ENCODE measurements around the gene EFCAB6.

EFCAB6 gene

DNA sequence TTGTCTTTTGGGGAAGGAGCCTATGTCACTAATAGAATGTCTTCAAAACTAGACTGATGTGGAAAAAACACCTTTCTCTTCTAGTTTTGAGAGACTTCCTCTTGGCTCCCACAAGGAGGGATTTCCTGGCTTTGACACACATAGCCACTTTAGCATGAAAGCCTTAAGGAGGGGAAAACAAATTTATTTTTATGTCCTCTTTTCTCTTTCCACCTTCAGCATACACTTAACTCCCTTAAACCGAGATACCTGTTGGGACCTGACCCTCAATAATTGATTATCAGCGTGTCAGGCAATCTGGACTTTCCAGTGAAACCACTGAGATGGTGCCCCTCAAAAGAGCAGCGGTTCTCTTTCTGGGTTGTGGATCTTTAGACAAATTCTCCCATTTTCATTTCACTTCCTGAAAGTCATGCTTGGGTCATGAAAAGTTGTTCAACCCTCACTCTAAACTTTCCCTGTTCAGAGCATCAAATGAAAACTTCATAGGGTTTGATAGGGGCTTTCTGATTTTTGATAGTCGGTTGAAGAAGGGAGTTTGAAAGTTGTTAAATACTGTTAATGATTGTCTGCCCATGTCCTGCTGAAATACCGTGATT, 9.1 kb downstream of the EFCAB6 start:
- DNase-seq = no peak

DNA sequence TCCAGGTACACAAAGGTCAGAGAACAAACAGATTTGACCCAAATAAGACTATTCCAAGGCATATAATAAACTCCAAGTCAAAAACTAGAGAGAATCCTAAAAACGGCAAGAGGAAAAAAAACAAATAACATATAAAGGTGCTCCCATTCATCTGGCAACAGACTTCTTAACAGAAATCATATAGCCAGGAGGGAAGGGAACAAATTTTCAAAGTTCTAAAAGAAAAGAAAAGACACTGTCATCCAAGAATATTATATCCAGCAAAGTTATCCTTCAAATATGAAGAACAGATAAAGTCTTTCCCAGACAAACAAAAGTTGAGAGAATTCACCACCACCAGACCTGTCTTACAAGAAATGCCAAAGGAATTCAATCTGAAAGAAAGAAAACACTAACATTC, 11.1 kb downstream of the EFCAB6 start:
- no peak for DNase-seq

DNA sequence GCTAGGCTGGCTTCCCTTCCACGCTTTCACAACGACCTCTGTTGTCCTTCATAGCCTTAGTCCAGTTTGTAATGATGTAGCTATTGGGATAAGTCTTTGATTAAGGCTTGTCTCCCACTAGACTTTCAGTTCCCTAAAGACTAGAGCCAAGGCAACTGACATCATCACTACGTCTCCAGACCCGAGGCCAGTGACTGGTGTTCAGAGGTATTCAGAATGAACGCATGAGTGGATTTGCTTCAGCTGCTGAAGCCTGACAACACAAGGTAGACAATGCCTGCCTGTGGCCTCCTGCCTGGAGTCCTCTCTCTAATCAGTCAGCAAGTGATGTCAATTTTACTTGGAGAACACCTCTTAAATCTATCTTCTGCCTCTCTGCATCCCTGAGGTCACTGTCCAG, 13.6 kb downstream of the EFCAB6 start:
- peak; percentile 8 for DNase-seq

DNA sequence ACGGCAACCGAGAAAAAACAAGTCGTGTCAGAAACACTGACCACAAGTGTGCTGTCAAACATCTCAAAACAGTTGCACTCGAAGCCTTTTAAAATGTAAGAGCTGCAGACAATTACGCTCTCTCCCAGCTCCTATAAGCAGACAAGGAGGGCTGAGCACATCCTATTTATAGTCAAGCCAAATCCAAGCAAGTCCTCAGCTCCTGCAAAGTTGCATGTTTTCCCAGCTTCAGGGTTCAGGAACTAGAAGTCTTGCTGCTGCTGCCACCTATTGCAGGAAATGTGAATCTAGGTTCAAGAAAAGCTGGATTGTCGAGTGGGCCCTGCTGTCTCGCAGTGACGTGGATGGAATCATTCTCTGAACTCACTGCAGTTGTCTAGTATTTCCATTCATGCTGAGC, 15.5 kb downstream of the EFCAB6 start:
- DNase-seq = peak; percentile 67

DNA sequence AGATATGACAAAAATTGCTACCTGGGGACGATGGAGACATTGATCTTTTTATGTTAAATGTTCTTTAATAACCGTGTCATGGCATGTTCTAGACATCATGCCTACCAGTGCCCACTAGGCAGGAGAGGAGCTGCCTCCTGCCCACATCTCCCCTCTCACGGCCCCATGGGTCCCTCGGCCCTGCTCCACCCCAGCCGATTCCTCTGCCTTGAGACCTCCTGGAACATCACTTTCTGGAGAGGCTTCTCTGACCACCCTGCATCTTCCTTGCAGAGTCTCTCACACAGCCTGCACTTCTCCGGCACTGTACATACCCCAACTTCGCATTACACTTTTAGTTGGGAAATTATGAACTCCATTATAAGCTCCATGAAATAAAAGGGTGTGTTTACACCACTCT, 16.8 kb downstream of the EFCAB6 start:
- no peak for DNase-seq

DNA sequence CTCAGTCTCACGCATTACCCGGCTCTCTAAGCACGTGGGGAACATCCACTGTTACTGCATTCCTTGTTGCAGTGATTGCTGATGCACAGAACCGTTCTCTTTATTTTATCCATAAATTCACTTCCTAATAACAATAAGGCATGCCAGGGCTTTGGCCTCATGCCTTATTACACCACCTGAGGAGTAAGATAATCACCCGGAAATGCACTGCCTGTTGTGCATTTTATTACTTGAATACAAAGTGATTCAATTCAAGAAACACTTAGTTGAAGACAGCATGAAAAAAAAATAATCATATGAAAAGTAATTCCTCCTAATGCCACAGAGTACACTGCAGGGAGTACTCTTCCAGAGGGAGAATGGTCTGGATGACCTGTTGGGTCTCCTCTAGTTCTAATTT, 19.2 kb downstream of the EFCAB6 start:
- no peak for DNase-seq

DNA sequence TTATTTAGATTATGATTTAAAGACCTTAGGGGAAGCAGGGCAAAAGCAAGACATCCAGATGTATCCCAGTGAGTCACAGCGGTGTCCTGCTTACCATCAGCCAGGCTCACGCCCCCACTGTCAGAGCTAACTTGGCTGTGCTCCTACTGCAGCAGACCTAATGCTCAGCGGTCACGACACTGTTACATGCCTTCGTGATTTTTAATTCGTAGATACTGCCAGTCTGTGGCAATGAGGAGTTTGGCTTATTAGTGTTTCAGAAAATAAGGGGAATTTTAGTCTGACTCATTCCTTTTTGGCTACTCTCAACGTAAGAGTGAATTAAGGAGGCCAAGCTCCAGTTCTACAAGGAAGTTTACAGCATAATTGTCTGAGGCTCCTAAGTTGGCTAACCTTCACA, 22.7 kb downstream of the EFCAB6 start:
- DNase-seq = no peak

DNA sequence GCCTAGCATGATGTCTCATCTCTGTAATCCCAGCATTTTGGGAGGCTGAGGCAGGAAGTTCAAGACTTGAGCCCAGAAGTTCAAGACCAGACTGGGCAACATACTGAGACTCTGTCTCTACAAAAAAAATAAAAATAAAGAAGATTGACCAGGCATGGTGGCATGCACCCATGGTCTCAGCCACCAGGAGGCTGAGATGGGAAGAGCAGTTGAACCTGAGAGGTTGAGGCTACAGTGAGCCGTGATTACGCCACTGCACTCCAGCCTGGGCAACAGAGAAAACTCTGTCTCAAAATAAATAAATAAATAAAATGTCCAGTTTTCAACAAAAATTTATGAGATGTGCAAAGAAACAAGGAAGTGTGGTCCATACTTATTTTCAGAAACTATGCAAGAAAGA, 28.3 kb downstream of the EFCAB6 start:
- DNase-seq = peak; percentile 15

DNA sequence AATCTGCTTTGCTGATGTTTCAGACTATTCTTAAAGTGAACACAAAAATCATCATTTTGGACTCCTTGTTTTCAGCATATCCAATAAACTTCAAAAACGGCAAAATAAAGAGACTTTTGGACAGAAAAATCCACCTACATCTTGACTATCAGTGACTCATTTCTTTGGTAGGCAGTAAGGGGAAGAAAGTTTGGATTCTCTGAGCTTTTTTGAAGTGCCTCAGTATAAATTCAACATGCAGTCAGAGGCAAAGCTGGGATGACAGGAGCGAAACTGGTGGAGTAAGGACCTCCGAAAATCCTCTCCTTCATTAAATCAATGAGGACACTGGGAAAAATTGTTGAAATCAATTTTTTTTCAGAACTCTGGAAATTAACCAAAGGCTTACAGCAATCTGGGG, 29.7 kb downstream of the EFCAB6 start:
- DNase-seq = no peak

DNA sequence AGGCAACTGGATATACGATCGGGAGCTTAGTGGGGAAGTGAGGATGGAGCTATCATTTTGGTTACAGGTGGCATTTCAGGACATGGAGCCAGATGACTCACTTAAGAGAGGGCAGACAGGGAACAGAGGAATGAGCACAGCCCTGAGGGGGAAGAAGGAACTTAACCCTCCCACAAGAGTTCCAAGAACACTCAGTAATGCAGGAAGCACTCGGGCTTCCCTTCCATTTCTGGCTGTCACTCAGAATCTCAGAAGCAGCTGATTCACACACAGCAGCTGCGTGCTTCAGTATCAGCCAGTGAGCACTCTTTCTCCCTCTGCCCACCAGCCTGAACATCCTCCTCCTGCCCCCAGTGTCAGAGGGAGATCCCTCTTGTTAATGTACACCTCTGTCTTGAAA, 34.8 kb downstream of the EFCAB6 start:
- peak; percentile 41 for DNase-seq

DNA sequence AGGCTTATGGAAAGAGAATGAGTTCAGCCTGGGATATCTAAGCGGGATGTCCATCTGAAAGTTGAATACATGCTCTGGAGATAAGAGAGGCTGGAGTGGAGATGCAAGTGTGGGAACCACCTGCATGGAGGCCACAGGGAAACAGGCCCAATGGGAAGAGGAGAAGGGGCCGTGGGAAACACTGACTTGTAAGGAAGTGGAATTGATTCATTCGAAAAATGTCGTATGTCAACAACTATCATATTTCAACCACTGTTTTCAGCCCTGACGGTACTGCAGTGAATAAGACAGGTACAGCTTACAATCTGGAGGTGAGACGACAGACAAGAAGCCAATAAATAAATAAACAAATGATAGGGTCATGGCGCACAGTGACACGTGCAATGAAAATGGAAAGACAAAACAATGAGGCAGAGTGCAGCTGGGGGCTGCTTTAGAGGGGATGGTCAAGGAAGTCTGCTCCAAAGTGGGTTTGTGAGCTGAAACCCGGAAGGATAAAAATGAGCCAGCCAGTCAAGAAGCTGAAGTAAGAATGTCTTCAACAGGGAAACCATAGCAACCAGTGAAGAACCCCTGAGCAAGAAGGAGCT, 35.9 kb downstream of the EFCAB6 start:
- DNase-seq = no peak

DNA sequence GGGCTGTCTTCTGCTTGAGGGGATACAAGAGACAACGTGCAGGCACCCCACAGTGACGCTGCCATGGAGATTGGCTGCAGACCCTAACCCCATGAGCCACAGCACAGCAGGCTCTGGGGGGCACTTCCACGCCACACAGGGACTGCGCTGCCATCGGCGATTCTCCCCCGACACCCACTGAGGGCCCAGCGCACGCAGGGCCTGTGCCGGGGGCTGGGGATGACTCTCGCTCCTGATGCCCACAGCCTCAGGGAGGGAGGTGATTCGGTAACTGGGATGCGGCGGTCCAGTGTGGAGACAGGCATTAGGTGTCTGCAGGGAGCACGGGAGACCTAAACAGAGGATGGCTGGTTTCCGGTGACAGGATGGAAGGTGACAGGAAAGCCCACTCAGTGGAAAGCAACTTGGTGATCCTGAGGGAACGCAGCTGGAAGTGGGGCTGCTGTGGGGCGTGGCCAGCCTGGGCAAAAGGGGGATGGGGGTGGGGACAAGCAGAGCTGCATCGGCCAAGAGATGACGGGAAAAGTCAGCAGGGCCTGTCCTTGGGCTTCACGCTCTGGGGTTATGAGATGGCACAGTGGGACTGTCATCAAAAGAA, 37.7 kb downstream of the EFCAB6 start:
- DNase-seq = no peak

DNA sequence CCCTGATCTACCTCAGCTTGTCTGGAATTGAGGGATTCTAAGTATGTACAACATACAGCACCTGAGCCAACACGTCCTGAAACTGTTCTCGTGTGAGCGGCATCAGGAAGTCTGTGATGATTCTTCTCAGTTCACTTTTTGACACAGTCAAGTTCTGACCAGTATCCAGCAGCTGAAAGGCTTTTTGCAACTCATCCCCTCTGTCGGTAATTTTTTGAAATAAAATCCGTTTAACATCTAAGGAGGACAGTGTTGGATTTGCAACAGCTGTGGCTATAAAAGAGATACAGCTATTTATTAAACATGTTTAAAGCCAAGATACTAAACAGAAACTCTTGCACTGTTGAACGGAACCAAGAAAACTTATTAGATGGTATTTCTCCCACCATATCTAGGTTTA, 39.3 kb downstream of the EFCAB6 start:
- DNase-seq = no peak

DNA sequence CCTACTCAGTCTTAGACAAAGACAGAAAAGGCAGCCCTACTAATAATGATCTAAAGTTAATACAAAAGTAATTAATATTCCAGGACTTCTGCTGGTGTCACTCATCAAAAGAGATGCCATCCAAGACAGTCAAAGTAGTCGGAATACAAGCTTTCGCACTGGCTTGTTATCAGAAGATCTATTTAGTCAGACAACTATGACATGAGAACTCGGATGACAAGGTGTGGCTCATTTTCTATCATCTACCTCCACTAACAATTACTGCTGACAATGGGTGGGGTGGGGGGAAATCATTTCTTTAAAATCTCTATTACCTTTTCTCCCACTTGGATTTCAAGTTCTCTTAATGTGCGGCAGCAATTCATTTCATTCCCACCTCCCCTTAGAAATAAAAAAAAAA, 56.7 kb downstream of the EFCAB6 start:
- DNase-seq = no peak

DNA sequence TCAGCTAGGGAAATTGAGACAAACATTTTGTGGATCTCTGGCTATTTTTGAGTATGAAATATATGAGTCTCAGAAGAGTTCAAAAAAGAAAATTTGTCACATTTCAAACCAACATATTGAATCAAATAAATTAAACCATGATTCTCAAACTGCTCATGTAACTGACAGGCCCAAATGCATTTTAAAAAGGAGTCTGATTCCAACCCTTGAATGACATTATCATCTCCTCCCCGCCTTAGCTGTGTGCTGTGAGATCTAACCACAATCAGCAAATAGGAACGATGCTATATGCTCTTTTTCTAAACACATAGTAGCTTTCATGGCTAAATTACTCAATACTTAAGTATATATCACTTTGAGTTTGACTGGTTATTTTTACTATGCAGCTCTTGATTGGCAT, 57.1 kb downstream of the EFCAB6 start:
- DNase-seq = no peak

DNA sequence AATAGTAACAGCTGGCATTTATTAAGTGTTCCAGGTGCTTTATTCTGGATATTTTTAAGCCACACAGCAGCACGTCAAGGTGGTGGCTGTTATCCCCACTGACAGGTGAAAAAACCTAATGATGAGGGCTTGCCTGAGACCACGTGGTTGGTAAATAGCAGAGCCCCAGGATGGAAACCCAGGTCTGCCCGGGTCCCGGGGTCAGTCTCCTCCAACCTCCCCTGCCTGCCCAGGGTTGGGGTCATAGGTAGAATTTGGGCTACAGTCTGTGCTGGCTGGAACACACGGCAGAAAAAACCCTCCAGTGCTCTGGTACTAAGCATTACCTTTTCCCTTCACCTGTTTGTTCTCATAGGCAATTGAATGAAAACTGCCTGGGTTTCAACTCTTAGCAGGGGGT, 57.9 kb downstream of the EFCAB6 start:
- DNase-seq = no peak

DNA sequence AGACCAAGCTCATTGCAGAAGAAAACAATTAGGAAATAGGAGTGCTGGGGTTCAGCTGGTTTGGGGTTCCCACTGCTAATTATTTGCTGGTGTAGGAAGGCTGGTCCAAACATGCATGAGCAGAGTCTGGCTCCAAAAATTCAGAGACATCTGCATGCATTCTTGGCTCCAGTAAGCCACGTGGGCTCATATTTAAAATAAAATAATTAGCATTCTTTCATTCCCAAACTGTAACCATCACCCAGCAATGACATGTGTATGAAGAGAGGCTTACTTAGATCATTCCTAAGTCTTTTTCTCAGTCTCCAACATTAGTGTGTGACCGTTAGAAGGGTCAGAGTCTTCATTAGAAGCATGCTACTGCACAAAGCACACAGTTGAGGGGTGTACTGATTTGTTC, 58.4 kb downstream of the EFCAB6 start:
- no peak for DNase-seq

DNA sequence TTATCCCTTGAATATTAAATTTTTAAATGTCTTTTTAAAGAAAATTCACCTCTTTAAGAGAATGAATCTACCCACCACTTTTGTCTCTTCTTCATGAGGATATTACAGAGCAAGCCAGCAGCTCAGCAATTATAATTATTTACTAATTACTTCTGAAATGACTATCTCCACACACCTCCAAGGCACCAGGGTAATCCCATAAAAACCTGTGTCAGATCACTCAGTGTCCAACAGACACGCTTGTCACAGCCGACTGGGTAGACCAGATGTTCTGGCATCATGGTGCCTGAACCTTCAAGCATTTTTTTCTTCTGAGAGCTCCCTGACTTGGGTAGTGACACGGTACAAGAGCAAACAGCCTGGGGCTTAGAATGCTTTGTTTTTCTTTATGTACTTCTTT, 61.4 kb downstream of the EFCAB6 start:
- peak; percentile 7 for DNase-seq

DNA sequence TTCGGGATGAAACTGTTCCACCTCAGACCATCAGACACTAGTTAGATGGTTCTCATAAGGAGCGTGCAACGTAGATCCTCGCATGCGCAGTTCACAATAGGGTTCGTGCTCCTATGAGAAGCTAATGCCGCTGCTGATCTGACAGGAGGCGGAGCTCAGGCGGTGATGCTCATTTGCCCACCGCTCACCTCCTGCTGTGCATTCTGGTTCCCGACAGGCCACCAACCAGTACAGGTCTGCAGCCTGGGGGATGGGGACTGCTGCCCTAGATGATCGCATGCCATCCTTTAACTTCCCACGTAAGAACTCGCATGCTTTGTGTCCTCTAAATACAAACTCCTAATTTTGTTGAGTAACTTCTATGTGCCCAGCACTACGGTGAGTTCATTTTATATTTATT, 62.6 kb downstream of the EFCAB6 start:
- no peak for DNase-seq

DNA sequence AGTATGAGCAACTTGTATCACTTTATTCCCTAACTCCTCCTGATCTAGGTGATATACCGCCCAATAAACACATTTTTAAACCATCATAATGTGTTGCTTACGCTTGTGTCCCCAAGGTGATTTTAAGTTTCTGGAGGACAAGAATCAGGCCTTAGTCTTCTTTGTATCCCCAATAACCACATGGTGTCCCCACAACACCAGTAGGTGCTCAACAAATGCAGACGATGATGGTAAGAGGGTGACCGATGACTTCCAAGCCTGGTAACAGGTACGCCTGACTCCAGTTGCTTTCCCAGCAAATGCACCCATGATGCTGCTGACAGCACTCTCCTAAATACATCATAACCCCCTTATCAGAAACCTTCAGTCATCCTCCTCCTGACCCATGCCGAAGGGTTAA, 64.2 kb downstream of the EFCAB6 start:
- DNase-seq = no peak

DNA sequence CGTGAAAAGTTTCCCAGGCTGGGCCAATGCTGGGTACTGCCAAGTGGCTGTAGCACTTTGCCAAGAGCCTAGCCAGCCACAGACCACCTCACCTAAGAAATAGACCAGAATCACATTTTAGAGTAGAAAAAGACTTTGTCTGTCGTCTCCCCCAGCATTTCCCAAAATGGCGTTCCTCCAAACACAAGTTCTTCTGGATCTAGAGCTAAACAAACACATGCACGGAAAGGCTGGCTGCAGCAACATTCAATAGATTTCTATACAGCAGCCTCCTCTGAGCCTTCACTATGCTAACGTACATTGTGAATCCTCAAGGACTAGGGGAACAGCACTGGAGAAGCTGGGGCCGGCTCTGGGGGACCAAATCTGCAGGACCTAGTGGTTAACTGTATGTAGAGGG, 65.0 kb downstream of the EFCAB6 start:
- no peak for DNase-seq

DNA sequence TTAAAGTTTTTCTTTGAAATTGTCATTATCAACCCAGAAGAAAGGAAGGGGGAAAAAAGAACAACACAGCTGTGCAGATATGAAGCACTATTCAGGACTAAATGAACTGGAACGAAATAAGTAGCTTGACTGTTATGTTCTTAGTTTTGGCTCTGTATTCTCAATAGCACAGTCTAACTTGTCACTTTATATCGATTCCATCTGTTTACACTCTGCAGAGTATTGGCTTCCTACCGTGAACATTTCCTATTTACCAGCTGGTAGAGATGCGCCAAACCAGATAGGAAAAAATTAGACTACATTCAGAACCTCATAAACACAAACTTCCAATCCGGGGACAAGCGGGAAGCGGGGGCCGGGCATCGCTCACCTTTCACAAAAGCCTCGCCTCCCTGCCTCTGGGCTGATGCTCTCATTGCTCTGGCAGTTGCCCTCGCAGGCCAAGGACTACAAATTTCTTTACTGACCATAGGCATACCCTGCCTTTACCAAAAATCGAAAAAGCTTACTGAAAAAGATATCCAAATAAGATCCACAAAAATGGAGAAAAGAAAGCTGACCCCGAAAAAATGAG, 66.2 kb downstream of the EFCAB6 start:
- peak; percentile 63 for DNase-seq

DNA sequence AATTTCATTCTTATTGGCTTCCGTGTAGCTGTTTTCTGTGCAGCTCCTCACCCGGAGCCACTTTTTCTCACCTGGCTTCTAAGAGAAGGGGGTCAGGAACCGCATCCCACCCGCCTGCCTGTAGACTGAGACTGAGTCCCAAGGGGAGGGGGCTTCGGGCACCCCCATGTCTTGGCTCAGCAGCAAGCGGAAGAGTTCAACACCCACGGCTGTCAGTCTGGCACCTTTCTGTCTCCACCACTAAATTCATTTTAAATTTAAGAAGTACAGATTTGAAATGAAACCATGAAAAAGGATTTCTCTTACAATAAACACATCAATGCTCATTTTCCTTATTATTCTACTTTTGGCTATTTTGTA, 66.7 kb downstream of the EFCAB6 start:
- peak; percentile 45 for DNase-seq

DNA sequence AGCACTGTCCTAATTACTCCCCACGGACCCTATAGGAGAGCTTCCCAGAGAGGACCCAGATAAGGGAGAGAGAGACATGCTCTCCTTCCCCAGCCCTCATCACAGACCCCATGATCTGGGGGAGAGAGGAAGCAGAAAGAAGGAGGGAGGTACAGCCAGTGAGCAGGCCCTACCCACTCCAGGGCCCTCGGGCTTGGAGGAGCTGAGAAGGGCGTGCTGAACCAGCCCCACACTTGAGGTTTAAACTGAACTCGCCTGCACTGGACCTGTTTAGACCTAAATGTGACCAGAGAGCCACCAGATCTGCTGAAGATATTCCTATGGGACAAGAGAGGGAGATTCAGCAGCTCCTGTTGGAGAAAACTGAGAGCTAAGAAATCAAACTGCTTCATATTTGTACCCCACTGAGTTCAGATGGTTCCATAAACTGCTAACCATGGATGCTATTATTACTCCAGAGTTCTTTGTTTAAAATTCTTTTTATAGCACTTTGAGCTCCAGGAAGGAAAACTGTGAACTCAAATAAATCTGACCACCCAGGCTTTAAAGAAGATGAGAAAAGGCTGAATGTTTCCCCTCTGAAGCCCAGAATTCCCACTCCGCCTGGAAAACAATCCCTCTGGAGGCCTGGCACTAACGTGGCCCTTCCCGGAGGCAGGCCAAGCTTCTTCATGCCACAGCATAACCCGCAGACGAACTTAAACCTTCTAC, 67.2 kb downstream of the EFCAB6 start:
- DNase-seq = peak; percentile 52

All from DMS53 (cell line).